HG03108 (cell line): ENCODE measurements around the gene MARK3.

Source experiments
- ATAC-seq: cut with Tn5 transposase; IDR thresholded peaks from one replicate; pipeline ENCODE4 v1.9.1; 2021; ENCODE audit warnings: moderate library complexity; ENCODE audit not compliant: unreplicated experiment

The MARK3 gene

GRCh38 chr14:103485504-103485903 lies 100.3 kb downstream of the MARK3 start:
- ATAC-seq, result no peak

DNA sequence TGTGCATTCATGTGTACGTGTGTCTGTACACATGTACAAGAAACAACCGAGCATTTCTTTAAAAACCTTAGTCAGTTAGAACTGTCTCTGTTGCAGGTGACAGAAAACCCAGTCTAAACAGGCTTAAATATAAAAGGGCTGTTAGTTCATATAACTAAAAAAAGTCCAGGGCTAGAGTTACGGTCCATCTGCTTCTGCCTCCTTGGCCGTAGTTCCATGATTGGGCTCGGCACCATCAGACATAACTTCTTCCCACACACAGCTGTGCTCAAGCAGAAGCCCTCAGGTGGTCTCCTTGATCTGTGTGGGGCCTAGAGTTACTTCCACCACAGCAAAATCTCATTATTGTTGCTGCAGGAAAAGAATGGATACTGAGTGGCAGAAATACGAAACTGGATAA lies 102.9 kb downstream of the MARK3 start:
- no peak for ATAC-seq

DNA sequence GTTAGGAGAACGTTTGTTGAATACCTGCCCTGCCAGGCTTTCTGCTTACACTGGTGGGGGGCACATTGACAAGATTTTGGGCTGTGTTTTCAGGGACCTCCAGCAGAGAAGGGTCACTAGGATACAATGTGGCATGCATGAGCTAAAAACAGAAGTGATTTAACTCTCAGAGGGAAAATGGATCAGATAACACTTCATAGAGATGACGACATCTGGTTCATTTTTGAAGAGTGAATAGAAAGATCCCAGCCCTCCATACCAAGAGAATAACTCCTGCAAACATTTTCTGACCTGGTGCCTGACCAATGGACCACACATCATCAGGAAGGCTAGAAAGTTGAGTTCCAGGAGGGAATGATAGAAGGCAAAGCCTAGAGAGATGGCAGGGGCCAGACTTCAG lies 103.7 kb downstream of the MARK3 start:
- ATAC-seq, result no peak

GRCh38 chr14:103489621-103490020 lies 104.4 kb downstream of the MARK3 start:
- no peak for ATAC-seq

GRCh38 chr14:103491691-103492090 lies 106.5 kb downstream of the MARK3 start:
- ATAC-seq, result no peak

DNA sequence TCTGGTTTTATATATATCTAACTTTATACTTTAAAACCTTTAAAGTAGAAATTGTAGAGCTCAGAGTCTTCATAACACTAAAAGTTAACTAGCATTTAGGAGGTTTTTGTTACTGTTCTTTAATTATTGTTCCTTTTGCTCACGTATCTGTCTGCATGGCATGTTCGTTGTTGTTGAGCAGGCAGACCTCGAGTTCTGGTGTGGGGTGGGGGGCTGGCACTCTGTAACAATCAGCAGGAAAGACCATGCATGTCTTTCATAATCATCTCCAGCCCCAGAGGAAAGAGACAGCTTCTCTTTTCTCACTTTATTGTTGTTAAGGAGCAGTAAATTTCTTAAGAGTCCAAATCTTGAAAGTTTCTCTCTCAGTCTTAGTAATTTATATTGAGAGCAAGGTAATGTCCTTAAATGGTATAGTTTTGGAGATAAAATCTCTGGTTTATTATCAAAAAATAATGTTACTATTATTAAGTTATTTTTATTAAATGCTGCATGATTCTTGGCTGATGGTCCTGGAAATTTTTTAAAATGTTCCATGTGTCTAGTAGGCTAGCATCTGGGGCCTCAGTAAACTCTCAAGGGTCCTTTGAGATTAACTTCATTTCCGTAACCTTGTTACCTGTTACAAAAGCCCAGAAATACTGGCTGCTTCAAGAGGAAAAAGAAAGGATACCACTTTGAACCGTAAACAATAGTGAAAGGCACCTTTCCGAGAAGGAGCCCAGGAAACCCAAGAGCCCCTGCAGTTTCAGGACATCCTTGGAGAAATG lies 107.1 kb downstream of the MARK3 start:
- no peak for ATAC-seq

GRCh38 chr14:103495854-103496253 lies 110.6 kb downstream of the MARK3 start:
- ATAC-seq, result no peak

- no peak for ATAC-seq
Observed at GRCh38 chr14:103496776-103497175, 111.6 kb downstream of the MARK3 start.

DNA sequence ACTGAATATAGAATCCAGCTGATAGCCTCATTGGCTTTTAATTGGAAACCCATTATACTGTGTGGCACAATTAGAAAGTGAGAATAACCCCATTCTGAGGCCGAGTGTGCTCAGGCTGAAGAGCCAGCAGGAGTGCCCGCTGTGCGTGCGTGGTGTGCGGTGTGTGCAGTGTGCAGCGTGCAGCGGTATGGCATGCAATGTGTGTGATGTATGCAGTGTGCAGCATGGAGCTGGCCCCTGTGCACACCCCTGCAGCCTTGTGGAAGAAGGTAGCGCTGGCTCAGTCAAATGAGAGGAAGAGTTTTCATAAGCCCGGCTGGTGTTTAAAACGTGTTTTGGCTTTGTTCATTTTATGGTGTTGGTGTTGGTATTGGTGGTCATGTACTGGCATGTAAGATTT lies 114.5 kb downstream of the MARK3 start:
- ATAC-seq, result no peak

DNA sequence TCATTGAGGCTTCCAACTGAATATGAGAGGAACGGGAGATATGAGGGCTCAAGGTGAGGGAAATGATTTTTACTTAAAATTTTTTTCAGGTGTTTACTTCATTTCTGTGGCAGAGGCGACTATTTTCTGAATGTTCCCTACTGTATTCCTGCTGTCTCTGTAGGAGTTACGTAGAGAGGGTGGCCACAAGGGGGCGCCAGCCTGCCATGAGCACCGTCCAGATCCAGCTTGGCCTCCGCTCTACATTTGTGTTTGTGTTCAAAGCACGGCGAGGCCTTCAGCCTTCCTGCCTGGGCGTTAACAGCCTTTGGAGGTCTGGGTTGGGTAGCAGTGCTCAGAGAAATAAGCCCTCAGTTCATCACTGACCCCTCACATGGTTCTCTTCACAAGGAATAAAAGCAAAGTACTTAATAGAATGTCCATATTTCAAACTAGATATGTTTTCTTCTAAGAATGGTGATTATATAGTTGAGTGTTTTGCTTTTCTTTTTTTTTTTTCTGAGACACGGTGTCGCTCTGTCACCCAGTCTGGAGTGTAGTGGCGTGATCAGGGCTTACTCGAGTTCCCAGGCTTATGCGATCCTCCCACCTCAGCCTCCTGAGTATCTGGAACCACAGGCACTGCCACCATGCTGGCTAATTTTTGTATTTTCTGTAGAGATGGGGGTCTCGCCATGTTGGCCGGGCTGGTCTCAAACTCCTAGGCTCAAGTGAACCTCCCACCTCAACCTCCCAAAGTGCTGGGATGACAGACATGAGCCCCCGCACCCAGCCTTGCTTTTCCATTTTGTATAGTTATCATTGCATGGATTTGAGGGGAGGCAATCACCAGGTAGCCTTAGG lies 115.2 kb downstream of the MARK3 start:
- no peak for ATAC-seq

DNA sequence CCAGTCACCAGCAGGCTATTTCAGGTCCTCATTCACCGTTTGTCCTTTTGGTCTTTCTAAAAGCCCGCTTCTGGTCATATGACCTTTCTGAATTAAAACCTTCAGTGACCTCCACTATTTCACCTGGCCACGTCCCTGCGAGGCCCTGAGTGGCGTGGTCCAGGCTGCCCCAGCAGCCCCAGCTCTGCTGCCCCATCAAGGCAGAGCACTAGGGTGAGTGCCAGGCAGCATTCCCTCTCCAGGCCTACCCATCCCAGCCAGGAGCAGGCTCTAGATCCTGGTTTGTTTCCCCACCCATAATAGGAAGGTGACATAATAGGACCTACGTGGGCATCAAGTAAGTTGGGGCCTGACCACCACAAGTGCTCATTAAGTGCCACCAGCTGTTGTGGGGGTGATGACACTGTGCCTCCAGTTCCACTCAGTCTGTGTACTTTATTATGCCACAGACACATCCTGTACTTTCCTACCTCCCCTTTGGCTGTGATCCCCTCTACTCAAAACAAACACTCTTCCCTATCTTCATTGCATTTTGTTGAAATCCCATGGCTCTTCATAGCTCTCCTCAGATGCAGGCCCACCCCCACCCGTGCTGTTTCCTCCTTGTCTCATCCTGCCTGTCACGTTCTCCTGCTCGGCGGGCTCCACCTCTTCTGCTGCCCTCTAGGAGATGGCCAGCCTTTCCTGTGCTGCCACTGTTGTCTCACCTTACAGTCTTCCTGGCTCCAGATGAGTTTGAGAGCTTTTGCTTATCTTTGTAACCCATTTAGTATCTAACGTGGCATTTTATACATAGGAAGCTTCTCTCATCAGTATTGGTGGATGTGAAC lies 116.0 kb downstream of the MARK3 start:
- ATAC-seq, result no peak

- no peak for ATAC-seq
Observed at GRCh38 chr14:103501921-103502669, 116.9 kb downstream of the MARK3 start.

DNA sequence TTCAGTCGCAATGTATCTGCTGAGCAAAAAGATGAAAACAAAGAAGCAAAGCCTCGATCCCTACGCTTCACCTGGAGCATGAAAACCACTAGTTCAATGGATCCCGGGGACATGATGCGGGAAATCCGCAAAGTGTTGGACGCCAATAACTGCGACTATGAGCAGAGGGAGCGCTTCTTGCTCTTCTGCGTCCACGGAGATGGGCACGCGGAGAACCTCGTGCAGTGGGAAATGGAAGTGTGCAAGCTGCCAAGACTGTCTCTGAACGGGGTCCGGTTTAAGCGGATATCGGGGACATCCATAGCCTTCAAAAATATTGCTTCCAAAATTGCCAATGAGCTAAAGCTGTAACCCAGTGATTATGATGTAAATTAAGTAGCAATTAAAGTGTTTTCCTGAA lies 117.7 kb downstream of the MARK3 start:
- ATAC-seq, result no peak

GRCh38 chr14:103503296-103503695 lies 118.1 kb downstream of the MARK3 start:
- no peak for ATAC-seq

- no peak for ATAC-seq
Observed at GRCh38 chr14:103504991-103505565, 119.9 kb downstream of the MARK3 start.

- no peak for ATAC-seq
Observed at GRCh38 chr14:103507751-103508150, 122.5 kb downstream of the MARK3 start.

- ATAC-seq, result no peak
Observed at GRCh38 chr14:103508521-103509329, 123.5 kb downstream of the MARK3 start.

DNA sequence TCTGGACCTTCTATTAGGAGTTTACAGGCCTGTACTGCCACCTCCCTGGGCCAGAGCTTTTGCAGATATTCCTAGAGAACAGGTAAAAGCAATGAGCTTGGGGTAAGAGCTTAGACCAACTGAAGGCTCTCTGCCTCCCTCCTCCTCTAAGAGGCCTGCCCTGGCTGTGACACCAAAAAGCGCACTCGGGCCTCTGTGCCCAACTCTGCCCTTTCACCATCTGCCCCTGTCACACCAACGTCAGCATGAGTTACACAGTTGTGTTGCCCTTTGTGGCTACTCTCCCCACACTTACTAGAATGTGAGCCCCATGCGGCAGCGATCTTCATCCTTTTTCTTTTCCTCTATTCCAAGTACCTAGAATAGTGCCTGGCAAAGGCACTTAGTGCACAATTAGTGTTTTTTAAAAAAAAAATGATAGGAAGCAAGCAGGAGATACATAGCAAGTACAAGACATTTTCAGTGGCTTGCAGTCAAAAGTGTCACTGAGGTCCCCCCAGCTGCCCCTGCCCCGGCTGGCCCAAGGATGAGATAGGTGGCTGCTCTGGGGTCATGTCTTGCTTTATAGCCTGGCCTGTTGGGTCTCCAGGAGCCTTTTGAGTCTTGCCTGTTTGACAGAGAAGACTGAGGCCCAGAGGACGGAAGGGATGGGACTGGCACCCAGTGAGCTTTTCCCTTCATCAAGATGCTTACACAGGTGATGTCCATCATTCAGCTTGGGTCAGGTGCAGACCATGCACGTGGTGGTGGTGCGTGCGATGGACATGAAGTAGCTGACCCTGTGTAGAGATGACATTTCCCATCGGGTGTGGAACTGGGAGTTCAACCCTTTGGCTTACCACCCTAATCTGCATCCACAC lies 124.9 kb downstream of the MARK3 start:
- ATAC-seq, result no peak
